K562 (cell line): ENCODE data around the gene SVOP. TPM values are rescaled to one million over a fixed set of nuclear protein-coding genes. Genes with fewer than 3 reads are reported as not detected.

Experiments used
- ATAC-seq: fragments of 200-7000 bp; cut with Tn5 transposase; 3 replicates; pipeline ENCODE4 v1.9.1; 2020; ENCODE audit warnings: moderate library complexity
- BruUV-seq: library from RNA; stranded (reverse); fragments of 400-500 nt; replicated peaks from 2 replicates; lab custom pipeline; 2021; lab: Mats Ljungman, UMichigan
- CTCF ChIA-PET: fragments of 300-600 bp; formaldehyde crosslinking; extraction: SDS; loops from one replicate; lab custom pipeline; 2021; ENCODE audit warnings: low intra/inter-chr PET ratio; lab: Yijun Ruan, JAX
- POLR2A ChIA-PET: fragments of 300-600, 350-650 bp; sonication (Branson Sonifier 250); formaldehyde crosslinking; extraction: SDS; loops from one replicate; lab custom pipeline; 2021; ENCODE audit warnings: antibody characterized with exemption, inconsistent platforms; lab: Yijun Ruan, JAX
- DNase-seq, 4 experiments: peaks; one replicate each; pipeline versions ENCODE4 v3.0.0 to v3.0.0-alpha.2; 2011 to 2018; ENCODE audit warnings: low spot score in 3 of 4, mixed read lengths in 3 of 4; ENCODE audit errors: extremely low read depth in 1 of 4
- FAIRE-seq: peaks from 2 replicates; lab custom pipeline; 2011; peaks lifted over from hg19 to GRCh38; lab: Jason Lieb, UNC
- H2AFZ ChIP-seq: 2 replicates; pipeline ENCODE4 v1.6.0; 2011; ENCODE audit warnings: low read depth, low read length, control low read depth, inconsistent platforms
- H3K27ac ChIP-seq: fragments of 200-600 bp; 3 replicates; pipeline ENCODE4 v1.8.0; 2011; ENCODE audit warnings: low read depth, mild to moderate bottlenecking, control low read depth, inconsistent platforms, low read length, moderate library complexity, mixed read lengths; ENCODE audit errors: extremely low read depth
- H3K27me3 ChIP-seq, 2 experiments: fragments of 300-600 bp in 1 of 2; 2 replicates in 1 of 2; 3 replicates in 1 of 2; pipeline versions ENCODE4 v1.6.0 to v1.8.0; 2011; ENCODE audit warnings: inconsistent platforms in 2 of 2, low read length in 2 of 2, mild to moderate bottlenecking in 1 of 2, mixed read lengths in 1 of 2, moderate library complexity in 1 of 2; ENCODE audit not compliant: control insufficient read depth in 2 of 2, insufficient read depth in 2 of 2
- H3K36me3 ChIP-seq: fragments of 300-600 bp; 3 replicates; pipeline ENCODE4 v1.8.0; 2011; ENCODE audit warnings: mild to moderate bottlenecking, low read length, inconsistent platforms; ENCODE audit not compliant: control insufficient read depth, insufficient read depth
- H3K4me1 ChIP-seq, 2 experiments: fragments of 200-600 bp in 1 of 2; replicated peaks in 1 of 2; 2 replicates in 1 of 2; 3 replicates in 1 of 2; pipeline versions ENCODE4 v1.5.1 to v1.8.0; 2011; ENCODE audit warnings: inconsistent platforms in 2 of 2, low read length in 2 of 2, mild to moderate bottlenecking in 1 of 2, mixed read lengths in 1 of 2, moderate library complexity in 1 of 2; ENCODE audit not compliant: control insufficient read depth in 2 of 2, insufficient read depth in 2 of 2
- H3K4me2 ChIP-seq: 2 replicates; pipeline ENCODE4 v1.6.1; 2011; ENCODE audit warnings: low read length, control low read depth, inconsistent platforms, mixed read lengths; ENCODE audit not compliant: insufficient read depth
- H3K4me3 ChIP-seq: fragments of 200-600 bp; sonication (generic), shearing (Covaris generic); 2 replicates; pipeline ENCODE4 v1.5.1; 2016; ENCODE audit warnings: control low read depth, inconsistent platforms
- H3K79me2 ChIP-seq: fragments of 200-600 bp; 3 replicates; pipeline ENCODE4 v1.8.0; 2011; ENCODE audit warnings: low read length, inconsistent platforms; ENCODE audit not compliant: control insufficient read depth, insufficient read depth
- H3K9ac ChIP-seq, 2 experiments: 2 replicates each; pipeline versions ENCODE4 v1.6.0 to v1.6.1; 2011; ENCODE audit warnings: low read depth in 2 of 2, low read length in 2 of 2, control low read depth in 1 of 2, inconsistent platforms in 1 of 2, mild to moderate bottlenecking in 1 of 2, mixed read lengths in 1 of 2; ENCODE audit not compliant: insufficient read depth in 1 of 2
- H3K9me1 ChIP-seq: one replicate; pipeline ENCODE4 v1.6.0; 2011; ENCODE audit warnings: inconsistent platforms, mild to moderate bottlenecking, low read length, moderate library complexity; ENCODE audit not compliant: control insufficient read depth, insufficient read depth
- H3K9me3 ChIP-seq: replicated peaks from 2 replicates; pipeline ENCODE4 v1.5.1; 2011; ENCODE audit warnings: low read depth, low read length, inconsistent platforms; ENCODE audit not compliant: control insufficient read depth, insufficient read depth
- H4K20me1 ChIP-seq: replicated peaks from 2 replicates; pipeline ENCODE4 v1.6.1; 2011; ENCODE audit warnings: low read length, inconsistent platforms, mixed read lengths; ENCODE audit not compliant: control insufficient read depth, insufficient read depth
- HMG20A ChIP-seq: fragments of 450-650 bp; formaldehyde crosslinking; conservative IDR thresholded peaks from 2 replicates; pipeline ENCODE4 v1.4.0; 2020; ENCODE audit warnings: mild to moderate bottlenecking, mixed read lengths
- MBD1 ChIP-seq: fragments of 250-450 bp; sonication (Bioruptor Pico); IDR thresholded peaks from 2 replicates; pipeline ENCODE4 v1.8.0; 2022; ENCODE audit warnings: inconsistent platforms
- MCM5 ChIP-seq: fragments of 450-650 bp; IDR thresholded peaks from 2 replicates; pipeline ENCODE4 v1.6.1; 2016; ENCODE audit warnings: low read depth
- MXD1 ChIP-seq: fragments of 250-450 bp; sonication (Bioruptor Pico); IDR thresholded peaks from 2 replicates; pipeline ENCODE4 v1.8.0; 2021; ENCODE audit warnings: borderline replicate concordance, mild to moderate bottlenecking, moderate library complexity; ENCODE audit not compliant: poor library complexity, severe bottlenecking
- NFE2 ChIP-seq: IDR thresholded peaks from 2 replicates; pipeline ENCODE4 v1.6.1; 2014; ENCODE audit warnings: antibody characterized with exemption, low read depth
- NKRF ChIP-seq: fragments of 450-650 bp; IDR thresholded peaks from 2 replicates; pipeline ENCODE4 v1.6.1; 2016; ENCODE audit warnings: borderline replicate concordance
- RNF219 ChIP-seq: fragments of 250-450 bp; sonication (Bioruptor Pico); IDR thresholded peaks from 2 replicates; pipeline ENCODE4 v1.5.0; 2022; ENCODE audit warnings: mild to moderate bottlenecking
- SNIP1 ChIP-seq: fragments of 450-650 bp; IDR thresholded peaks from 2 replicates; pipeline ENCODE4 v1.7.1; 2017; ENCODE audit warnings: low read depth, mild to moderate bottlenecking
- TRIM25 ChIP-seq: fragments of 450-650 bp; IDR thresholded peaks from 2 replicates; pipeline ENCODE4 v1.7.0; 2016; ENCODE audit warnings: borderline replicate concordance
- XRCC5 ChIP-seq: fragments of 200-400 bp; formaldehyde crosslinking; IDR thresholded peaks from 2 replicates; pipeline ENCODE4 v1.6.1; 2017; ENCODE audit warnings: low read depth, mild to moderate bottlenecking, low read length
- ZNF174 ChIP-seq: fragments of 250-450 bp; sonication (Bioruptor Pico); IDR thresholded peaks from 2 replicates; pipeline ENCODE4 v1.4.0; 2020; ENCODE audit warnings: mild to moderate bottlenecking
- ZNF253 ChIP-seq: fragments of 250-450 bp; sonication (Bioruptor Pico); conservative IDR thresholded peaks from 2 replicates; pipeline ENCODE4 v1.6.1; 2021; ENCODE audit warnings: mild to moderate bottlenecking
- WGBS: fragments of 100-300 bp; shearing (Covaris generic); methylation state at CpG from one replicate; pipeline ENCODE4 v1.1.6; 2016; ENCODE audit warnings: low coverage, mixed read lengths; ENCODE audit not compliant: insufficient coverage; ENCODE audit errors: missing lambda C conversion rate; 5-methylcytosine and 5-hydroxymethylcytosine counted together
- in situ Hi-C: fragments of 300-500 bp; cut with MboI; formaldehyde crosslinking; loops from 4 replicates; pipeline ENCODE4 v1.15.0; 2018; ENCODE audit warnings: inconsistent platforms, mixed read lengths
- intact Hi-C: fragments of 100-400 bp; cut with micrococcal nuclease; formaldehyde crosslinking; loops from 2 replicates; pipeline ENCODE4 v1.14.2; 2022
- polyA plus RNA-seq, 8 experiments: library from polyadenylated mRNA; depleted of rRNA in 4 of 8; stranded (reverse) in 5 of 8; unstranded in 3 of 8; fragments of >200 nt; fragmentation: Nextera tagmentation in 2 of 8; fragmentation: Illumina TruSeq in 1 of 8; extraction: Ambion mirVana in 2 of 8; extraction: Trizol in 1 of 8; gene quantifications; 2 replicates each; pipeline versions ENCODE4 v1.2.1 to v1.2.3, GENCODE V29; 2011 to 2014; ENCODE audit warnings: inconsistent platforms in 1 of 8, missing spikeins in 1 of 8
- total RNA-seq, 7 experiments: library from RNA; depleted of rRNA in 6 of 7; stranded (reverse); fragments of >200 nt in 6 of 7; fragmentation: Illumina TruSeq in 2 of 7; extraction: Trizol in 2 of 7; gene quantifications; 2 replicates each; pipeline versions ENCODE4 v1.2.1 to v1.2.3, GENCODE V29; 2011 to 2021; ENCODE audit warnings: low replicate concordance in 1 of 7

The SVOP gene
- total and polyA plus RNA-seq, 9 of the 15 experiments (the other 6 are each of a cell fraction or from before 2014, with no cell fraction given) = 0.01 to 0.09 (median 0.06) TPM; not detected in 1

- H3K4me3 ChIP-seq = no peak overlapping the region
- H3K27me3 ChIP-seq = peaks cover 2 to 14% of the 10 kb centered on the region in 2 experiments; a peak in 3 of 5 replicates
- FAIRE-seq (no peak), DNase-seq (no peak), ATAC-seq (no peak)
- H4K20me1 ChIP-seq = 0 out of 2 replicates have a peak, but pooled peaks cover 3% of the 10 kb centered on the region
- BruUV-seq = no TSS peak
- in situ Hi-C loops (no loop called here), intact Hi-C loops (no loop called here)
- H3K9ac ChIP-seq = no peak overlapping the region
- ChIA-PET CTCF (no interaction called here), POLR2A (no interaction called here)
- H3K9me3 ChIP-seq = no peaks in the 10 kb centered on the region
- WGBS = 1% methylated on average over 7 of the region's 7 CpGs
- no peaks in the 10 kb centered on the region for H3K36me3 ChIP-seq
- H3K4me1 ChIP-seq = peaks cover 0 to 5% of the 10 kb centered on the region in 2 experiments; a peak in 2 of 5 replicates
- H3K27ac ChIP-seq = no peak overlapping the region
- H3K9me1 ChIP-seq = no peaks in the 10 kb centered on the region
- H3K4me2 ChIP-seq = no peak overlapping the region
- no peaks in the 10 kb centered on the region for H3K79me2 ChIP-seq
- H2AFZ ChIP-seq = no peak overlapping the region
- TF ChIP-seq ZNF174 (CRISPR knock-in tag) (no peak), ZNF253 (CRISPR knock-in tag) (no peak), TRIM25 (no peak), RNF219 (CRISPR knock-in tag) (no peak), MXD1 (CRISPR knock-in tag) (no peak), MBD1 (CRISPR knock-in tag) (no peak), MCM5 (no peak), HMG20A (CRISPR knock-in tag) (no peak), NKRF (no peak), NFE2 (no peak), SNIP1 (no peak), XRCC5 (no peak)
Measured at GRCh38 chr12:109020146-109020795, 597 bp downstream of the SVOP start.
